ENCODE measurements around the gene BRSK2.

DNA sequence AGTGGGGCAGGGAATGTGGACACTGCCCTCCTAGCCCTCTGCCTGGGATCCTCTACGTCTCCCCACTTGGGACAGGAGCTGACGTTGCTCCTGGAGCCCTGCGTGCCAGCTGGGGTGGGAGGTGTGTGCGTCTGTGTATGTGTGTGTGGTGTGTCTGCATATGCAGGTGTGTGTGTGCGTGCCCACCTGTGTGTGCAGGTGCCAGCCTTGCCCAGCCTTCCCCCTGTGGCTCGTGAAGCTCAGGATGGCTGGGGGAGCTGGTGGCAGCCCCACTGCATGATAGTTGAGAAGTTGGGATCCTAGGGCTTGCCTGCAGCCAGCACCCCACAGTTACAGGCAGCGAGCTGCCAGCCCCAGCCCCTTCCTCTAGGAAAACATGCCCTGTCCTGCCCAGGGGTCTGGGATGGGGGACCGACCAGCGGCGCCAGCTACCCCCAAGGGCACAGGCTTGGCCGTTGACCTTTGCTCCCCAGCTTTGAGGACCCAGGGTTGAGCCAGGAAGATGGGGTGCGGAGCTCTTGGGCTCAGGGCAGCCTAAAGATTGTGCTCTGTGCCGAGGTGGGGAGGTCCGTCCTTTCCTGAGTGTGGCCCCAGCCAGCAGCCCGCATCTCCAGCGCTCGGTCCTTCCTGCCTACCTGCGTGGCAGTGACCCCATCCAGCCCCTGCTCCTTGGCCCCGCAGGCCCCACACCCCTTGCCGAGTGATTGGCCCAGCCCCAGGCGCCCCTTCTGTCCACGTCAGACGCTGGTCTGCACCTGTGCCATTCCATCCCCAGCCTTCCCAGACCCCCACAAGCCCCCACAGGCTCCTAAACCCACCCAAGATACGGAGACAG is 15.7 kb downstream of the BRSK2 start:
- no peak for TF ChIP-seq ARNT (IDR thresholded peaks at IDR 0.05)
- no peak for TF ChIP-seq SUZ12 (IDR thresholded peaks at IDR 0.05)
- no peak for TF ChIP-seq ELF4 (IDR thresholded peaks at IDR 0.05)
- no peak for TF ChIP-seq TARDBP (IDR thresholded peaks at IDR 0.05)
- TF ChIP-seq SP1 (IDR thresholded peaks at IDR 0.05) = no peak
- no peak for TF ChIP-seq FOXA1 (IDR thresholded peaks at IDR 0.05)
- no peak for TF ChIP-seq FOXK2 (IDR thresholded peaks at IDR 0.05)
